ENCODE results near the gene HMG20A.

The HMG20A gene

DNA sequence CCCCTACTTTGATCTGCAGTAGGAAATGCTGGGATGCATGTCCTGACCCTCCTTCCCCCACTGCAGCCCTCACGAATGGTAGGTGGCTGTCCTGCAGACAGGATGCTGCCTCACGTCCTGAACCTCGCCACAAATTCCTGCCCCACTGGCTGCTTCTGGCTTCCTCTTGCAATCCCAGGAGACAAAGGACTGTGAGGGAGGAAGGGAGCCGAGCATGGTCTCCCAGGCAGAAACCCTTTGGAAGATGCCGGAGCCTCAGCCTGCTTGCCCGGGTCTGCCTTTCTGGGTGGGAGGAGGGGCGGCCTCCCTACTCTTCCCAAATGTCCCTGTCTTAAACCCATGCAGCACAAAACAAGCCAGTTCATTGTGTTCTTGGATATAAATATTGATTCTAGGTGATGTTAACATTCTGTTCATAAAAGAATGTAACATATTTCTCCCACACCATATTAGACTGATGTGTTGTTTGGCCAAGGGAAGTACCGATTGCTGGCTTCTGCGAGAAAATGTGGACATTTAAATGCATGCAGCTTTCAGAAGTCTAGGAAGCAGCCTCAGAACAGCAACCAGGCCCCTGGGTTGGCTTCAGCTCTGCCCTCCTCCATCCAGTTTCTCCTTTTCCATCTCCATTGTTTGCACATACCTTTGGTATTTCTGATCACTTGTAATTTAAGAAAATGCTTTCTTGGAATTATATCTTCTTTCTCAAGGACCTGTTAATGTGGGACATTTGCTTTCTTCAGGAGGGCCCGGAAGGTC, 75.3 kb downstream of the HMG20A start:
- in situ Hi-C loops (cut with MboI; ENCODE audit: low sequenced_read_pairs) = loop anchor here (10.0 kb wide), 1 partner anchor 381 kb away; no protein-coding TSS in a partner anchor

DNA sequence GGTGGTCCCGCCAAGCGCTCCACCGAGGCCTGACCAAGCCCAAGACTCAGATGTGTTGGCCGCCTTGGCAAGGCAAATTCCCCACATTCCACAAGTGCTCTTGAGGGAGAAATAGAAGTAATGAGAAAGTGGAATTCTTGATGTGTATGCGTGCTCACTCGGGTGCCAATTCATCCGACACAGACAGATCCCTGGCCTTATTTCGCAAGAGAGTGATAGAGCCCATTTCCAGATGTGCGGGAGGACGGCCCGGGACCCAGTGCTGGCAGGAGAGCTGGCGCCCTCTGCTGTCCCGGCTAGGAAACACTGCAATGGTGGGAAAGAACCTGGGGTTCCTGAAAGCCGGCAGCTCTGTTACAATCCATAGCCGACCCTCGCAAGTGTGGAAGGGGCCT, 76.0 kb downstream of the HMG20A start:
- in situ Hi-C loops (cut with MboI; ENCODE audit: low sequenced_read_pairs) = loop anchor here (10.0 kb wide), 1 partner anchor 382 kb away; no protein-coding TSS in a partner anchor

DNA sequence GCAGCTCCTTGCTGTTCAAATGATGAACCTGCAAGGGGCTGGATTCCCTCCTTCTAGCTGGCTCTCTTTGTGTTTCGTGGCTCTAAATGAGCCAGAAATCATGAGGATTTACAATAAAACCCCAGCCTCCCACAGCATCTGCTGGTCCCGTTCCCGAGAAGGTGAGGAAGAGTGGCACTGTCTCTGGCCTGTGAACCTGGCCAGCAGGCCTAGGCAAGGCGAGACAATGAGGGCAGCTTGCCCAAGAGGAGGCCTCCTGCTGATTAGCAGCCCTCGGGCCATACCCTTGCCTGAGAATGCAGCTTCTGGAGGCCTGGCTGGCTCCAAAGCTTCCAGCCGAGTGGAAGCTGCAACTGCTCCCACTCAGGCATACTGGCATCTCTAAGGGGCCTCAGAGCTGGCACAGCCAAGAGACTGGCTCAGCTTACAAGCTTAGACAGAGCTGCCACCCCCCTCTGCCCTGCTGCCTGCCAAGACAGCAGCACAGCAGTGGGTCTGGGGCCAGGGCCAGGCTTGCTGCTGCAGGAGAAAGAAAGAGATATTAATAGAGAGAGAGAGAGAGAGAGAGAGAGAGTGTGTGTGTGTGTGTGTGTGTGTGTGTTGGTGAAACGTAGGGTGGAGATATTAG, 76.5 kb downstream of the HMG20A start:
- in situ Hi-C loops (cut with MboI; ENCODE audit: low sequenced_read_pairs) = loop anchor here (10.0 kb wide), 1 partner anchor 382 kb away; no protein-coding TSS in a partner anchor

GRCh38 chr15:77497942-77498361, 77.3 kb downstream of the HMG20A start:
- in situ Hi-C loops (cut with MboI; ENCODE audit: low sequenced_read_pairs) = loop anchor here (10.0 kb wide), 1 partner anchor 383 kb away; no protein-coding TSS in a partner anchor

DNA sequence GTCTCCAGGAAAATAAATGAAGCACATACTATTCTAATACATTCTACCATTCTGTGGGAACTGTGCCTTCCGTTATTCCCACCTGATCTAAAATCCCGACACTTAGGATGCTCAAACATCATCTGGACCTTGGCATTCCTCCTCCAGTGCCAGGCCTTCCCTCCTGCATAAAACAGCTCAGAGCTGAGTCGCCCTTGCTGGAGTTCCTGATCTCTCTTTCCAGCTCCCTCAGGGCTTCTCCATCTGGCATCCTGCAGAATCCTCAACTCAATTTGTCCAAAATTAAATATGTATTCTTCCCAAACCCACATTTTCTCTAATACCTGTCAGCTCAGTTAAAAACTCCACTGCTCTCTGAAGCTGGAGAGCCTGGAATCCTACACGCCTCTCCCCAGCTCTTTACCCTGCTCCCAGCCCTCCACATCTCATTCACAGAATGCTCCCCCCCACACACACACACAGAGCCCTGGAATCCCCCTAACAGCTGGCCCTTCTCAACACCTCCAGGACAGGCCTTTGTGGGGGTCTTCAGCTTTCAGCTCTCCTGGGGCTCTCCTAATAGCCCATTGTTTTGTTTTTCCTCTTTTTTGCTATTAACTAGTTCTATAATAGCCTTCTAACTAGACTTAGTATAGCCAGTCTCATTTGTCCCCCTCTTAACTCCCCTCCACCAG, 78.5 kb downstream of the HMG20A start:
- in situ Hi-C loops (cut with MboI; ENCODE audit: low sequenced_read_pairs) = loop anchor here (10.0 kb wide), 1 partner anchor 384 kb away; no protein-coding TSS in a partner anchor

- in situ Hi-C loops (cut with MboI; ENCODE audit: low sequenced_read_pairs) = no loop called here
Measured at GRCh38 chr15:77500989-77501388, 80.3 kb downstream of the HMG20A start.

GRCh38 chr15:77502379-77503095, 81.8 kb downstream of the HMG20A start:
- in situ Hi-C loops (cut with MboI; ENCODE audit: low sequenced_read_pairs) = no loop called here

GRCh38 chr15:77503240-77503639, 82.6 kb downstream of the HMG20A start:
- in situ Hi-C loops (cut with MboI; ENCODE audit: low sequenced_read_pairs) = no loop called here

GRCh38 chr15:77503764-77504163, 83.1 kb downstream of the HMG20A start:
- in situ Hi-C loops (cut with MboI; ENCODE audit: low sequenced_read_pairs) = no loop called here

DNA sequence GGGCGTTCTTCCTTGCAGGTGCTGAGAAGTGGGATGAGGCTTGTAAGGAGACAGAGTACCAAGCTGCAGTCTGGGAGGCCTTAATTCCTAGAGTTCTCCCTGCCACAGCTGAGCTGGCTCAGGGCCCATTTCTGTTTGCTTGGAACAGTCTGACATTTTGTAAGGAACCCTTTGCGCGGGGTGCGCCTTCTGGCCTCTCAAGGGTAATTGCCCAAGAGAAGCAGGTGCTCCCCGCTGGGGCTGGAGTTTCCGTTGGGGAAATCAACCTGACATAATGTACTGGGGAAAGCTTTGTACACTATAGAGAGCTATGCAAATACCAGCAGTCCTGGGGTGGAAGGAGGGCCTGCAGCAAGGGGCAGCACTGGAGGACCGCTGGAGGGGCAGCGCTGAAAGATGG, 83.6 kb downstream of the HMG20A start:
- in situ Hi-C loops (cut with MboI; ENCODE audit: low sequenced_read_pairs) = no loop called here

- in situ Hi-C loops (cut with MboI; ENCODE audit: low sequenced_read_pairs) = no loop called here
Measured at GRCh38 chr15:77504871-77505270, 84.2 kb downstream of the HMG20A start.

DNA sequence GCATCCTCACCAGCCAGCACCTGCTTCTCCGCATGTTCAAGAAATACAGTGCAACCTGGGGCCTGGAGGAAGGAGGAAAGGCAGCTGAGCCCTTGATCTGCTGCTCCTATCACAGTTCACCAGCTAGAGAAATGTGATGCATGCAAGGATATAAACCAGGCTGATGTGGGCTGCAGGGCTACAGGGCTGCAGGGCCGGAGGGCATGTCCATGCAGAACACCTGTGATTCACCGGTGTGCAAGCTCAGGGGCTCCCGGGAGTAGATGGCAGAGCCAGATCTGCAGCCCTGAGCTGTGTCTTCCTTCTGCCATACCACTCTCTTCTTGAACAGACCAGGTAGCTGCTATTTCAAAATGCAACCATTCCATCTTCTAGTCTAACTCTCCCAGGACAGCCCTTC, 84.9 kb downstream of the HMG20A start:
- in situ Hi-C loops (cut with MboI; ENCODE audit: low sequenced_read_pairs) = no loop called here

- in situ Hi-C loops (cut with MboI; ENCODE audit: low sequenced_read_pairs) = no loop called here
Measured at GRCh38 chr15:77506311-77507142, 85.8 kb downstream of the HMG20A start.

- in situ Hi-C loops (cut with MboI; ENCODE audit: low sequenced_read_pairs) = no loop called here
Measured at GRCh38 chr15:77507143-77507897, 86.6 kb downstream of the HMG20A start.

DNA sequence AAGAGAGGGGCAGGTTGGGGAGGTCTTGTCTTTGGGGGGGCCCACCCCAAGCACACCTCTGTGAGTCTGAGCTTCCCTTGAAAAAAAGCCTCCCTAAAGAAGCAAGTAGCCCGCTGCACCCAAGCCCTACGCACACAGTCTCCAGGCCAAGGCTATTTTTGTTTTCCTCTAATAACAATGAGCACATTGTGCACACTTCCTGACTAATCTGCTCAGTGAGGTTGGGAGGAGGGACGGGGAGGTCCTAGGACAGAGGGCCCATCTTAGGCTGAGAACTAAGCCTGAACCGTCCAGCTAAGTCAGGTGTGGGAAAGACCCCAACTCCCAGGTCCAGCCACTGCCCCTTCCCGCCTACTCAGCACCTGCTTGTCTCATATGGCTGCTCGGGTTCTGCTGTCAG, 87.2 kb downstream of the HMG20A start:
- in situ Hi-C loops (cut with MboI; ENCODE audit: low sequenced_read_pairs) = no loop called here

- in situ Hi-C loops (cut with MboI; ENCODE audit: low sequenced_read_pairs) = no loop called here
Measured at GRCh38 chr15:77508541-77509243, 88.0 kb downstream of the HMG20A start.

GRCh38 chr15:77510066-77511057, 89.7 kb downstream of the HMG20A start:
- in situ Hi-C loops (cut with MboI; ENCODE audit: low sequenced_read_pairs) = no loop called here

DNA sequence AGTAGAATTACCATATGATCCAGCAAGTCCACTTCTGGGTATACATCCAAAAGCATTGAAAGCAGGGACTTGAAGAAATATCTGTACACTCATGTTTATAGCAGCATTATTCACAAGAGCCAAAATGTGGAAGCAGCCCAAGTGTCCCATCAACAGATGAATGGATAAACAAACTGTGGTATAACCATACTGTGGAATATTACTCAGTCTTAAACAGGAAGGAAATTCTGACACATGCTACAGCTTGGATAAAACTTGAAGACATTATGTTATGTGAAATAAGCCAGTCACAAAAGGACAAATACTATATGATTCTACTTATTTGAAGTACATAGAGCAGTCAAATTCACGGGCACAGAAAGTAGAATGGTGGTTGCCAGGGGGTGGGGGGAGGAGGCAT, 91.2 kb downstream of the HMG20A start:
- in situ Hi-C loops (cut with MboI; ENCODE audit: low sequenced_read_pairs) = no loop called here
